ENCODE data around the gene RNASE1.
"Not testable (repeated sequence)": the region's sequence is repeated elsewhere in the genome, so short reads cannot be mapped to it uniquely, and the experiment has no call there.

RNASE1 gene

GRCh38 chr14:20769421-20769820, 33.2 kb downstream of the RNASE1 start:
- no peak for DNase-seq

- DNase-seq = no peak
Measured at GRCh38 chr14:20768593-20768892, 34.1 kb downstream of the RNASE1 start.

- DNase-seq = no peak
Measured at GRCh38 chr14:20760950-20761349, 41.7 kb downstream of the RNASE1 start.

- DNase-seq = not testable (repeated sequence)
Measured at GRCh38 chr14:20759465-20759864, 43.2 kb downstream of the RNASE1 start.

GRCh38 chr14:20757965-20758364, 44.7 kb downstream of the RNASE1 start:
- DNase-seq = no peak

GRCh38 chr14:20755037-20755436, 47.6 kb downstream of the RNASE1 start:
- no peak for DNase-seq

- no peak for DNase-seq
Measured at GRCh38 chr14:20754308-20754707, 48.3 kb downstream of the RNASE1 start.

GRCh38 chr14:20751963-20752562, 50.6 kb downstream of the RNASE1 start:
- no peak for DNase-seq
